Kidney (tissue), 14 donors: Measurements from ENCODE around the gene WFDC2. TPM values are rescaled to one million over a fixed set of nuclear protein-coding genes. Genes with fewer than 3 reads are reported as not detected.

Source experiments
- DNase-seq, 5 donors: peaks; one replicate each; pipeline ENCODE4 v3.0.0-alpha.2; 2013 to 2020
- FAIRE-seq: peaks from 2 replicates; lab custom pipeline; 2012; peaks lifted over from hg19 to GRCh38; lab: Jason Lieb, UNC
- H3K27ac ChIP-seq, 2 donors: one replicate each; pipeline ENCODE4 v1.7.0; 2013; ENCODE audit warnings: low read depth in 2 of 2, low read length in 2 of 2, inconsistent platforms in 1 of 2
- H3K27me3 ChIP-seq: one replicate; pipeline ENCODE4 v1.7.1; 2013; ENCODE audit warnings: low read length, inconsistent platforms; ENCODE audit not compliant: control insufficient read depth, insufficient read depth
- H3K36me3 ChIP-seq, 3 donors: one replicate each; pipeline versions ENCODE4 v1.7.0 to v1.7.1; 2013; ENCODE audit warnings: low read length in 3 of 3, control low read depth in 1 of 3, inconsistent platforms in 1 of 3; ENCODE audit not compliant: insufficient read depth in 3 of 3, control insufficient read depth in 2 of 3
- H3K4me1 ChIP-seq, 3 donors: one replicate each; pipeline versions ENCODE4 v1.7.0 to v1.7.1; 2013; ENCODE audit warnings: low read length in 3 of 3, inconsistent platforms in 1 of 3, low read depth in 1 of 3; ENCODE audit not compliant: control insufficient read depth in 2 of 3, insufficient read depth in 2 of 3
- H3K4me3 ChIP-seq, 3 donors: one replicate each; pipeline versions ENCODE4 v1.7.0 to v1.8.1; 2013; ENCODE audit warnings: low read length in 3 of 3, control low read depth in 1 of 3, inconsistent platforms in 1 of 3
- H3K9ac ChIP-seq, 3 donors: one replicate each; pipeline versions ENCODE4 v1.7.0 to v1.7.1; 2013; ENCODE audit warnings: low read length in 3 of 3, control low read depth in 1 of 3, inconsistent platforms in 1 of 3
- H3K9me3 ChIP-seq, 3 donors: one replicate each; pipeline versions ENCODE4 v1.7.0 to v1.7.1; 2013; ENCODE audit warnings: low read length in 3 of 3, control low read depth in 1 of 3, inconsistent platforms in 1 of 3; ENCODE audit not compliant: control insufficient read depth in 2 of 3, insufficient read depth in 1 of 3
- intact Hi-C: fragments of 100-400 bp; cut with DNase I; formaldehyde crosslinking; loops from one replicate; pipeline ENCODE4 v1.11.1; 2022
- polyA plus RNA-seq: library from polyadenylated mRNA; stranded (reverse); fragments of 350-450 nt; fragmentation: Illumina TruSeq; extraction: RNeasy Lipid Tissue Mini Kit (QIAGEN cat#74804); gene quantifications from one replicate; pipeline ENCODE4 v1.2.3, GENCODE V29; 2014; ENCODE audit warnings: low read depth, low replicate concordance; ENCODE audit not compliant: insufficient read depth
- total RNA-seq: library from RNA; stranded (reverse); fragmentation: NEBNext Ultra II Directional; extraction: Animal tissue kit (Norgen Biotek cat#: 25700); gene quantifications from one replicate; pipeline ENCODE4 v1.2.1, GENCODE V29; 2021
- TF ChIP-seq, protein P1 (sequence below): IDR thresholded peaks from 3 replicates; pipeline ENCODE4 v1.5.1; 2012; ENCODE audit warnings: mild to moderate bottlenecking, moderate library complexity, borderline replicate concordance; ENCODE audit not compliant: insufficient read depth; ENCODE audit errors: extremely low read depth
- donor health status: control.
- donor health status: control.
- donor health status: control.
- donor health status: control.
- donor health status: control.
- donor health status: DM: yes; HTN: yes; CAD: no.
- donor health status: Normal renal cell carcinoma (clear cell type).

The WFDC2 gene
- total and polyA plus RNA-seq, 2 donors from 2014 or later = 1,908 to 2,874 TPM

DNA sequence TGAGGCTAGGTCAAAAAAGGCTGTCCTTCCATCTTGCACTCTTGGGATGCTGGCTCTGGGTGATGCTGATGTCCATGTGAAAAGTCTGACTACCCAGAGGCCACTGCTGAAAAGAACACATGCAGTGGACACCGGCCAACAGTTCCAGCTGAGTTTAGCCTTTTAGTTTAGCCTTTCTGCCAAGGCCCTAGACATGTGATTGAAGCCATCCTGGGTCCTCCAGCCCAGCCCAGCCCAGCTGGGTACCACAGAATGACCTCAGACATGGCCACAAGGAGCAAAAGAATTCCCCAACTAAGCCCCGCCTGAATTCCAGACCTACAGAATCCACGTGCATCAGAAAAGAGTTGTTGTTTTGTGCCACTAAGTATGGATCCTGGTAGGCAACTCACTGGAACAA is 36.2 kb upstream of the WFDC2 start:
- no peak for DNase-seq
- intact Hi-C loops = loop anchor here (10.0 kb wide), 1 partner anchor 59 kb away; the partner anchor contains the start of gene TP53TG5
- Histone ChIP-seq H3K27me3 (no peaks in the 10 kb centered on the region), H3K36me3 (no peaks in the 10 kb centered on the region), H3K4me1 (no peaks in the 10 kb centered on the region), H3K9ac (no peak overlapping the region), H3K9me3 (no peaks in the 10 kb centered on the region), H3K4me3 (no peak overlapping the region), H3K27ac (no peak overlapping the region)
- no peak for FAIRE-seq
- TF ChIP-seq, protein P1, sequence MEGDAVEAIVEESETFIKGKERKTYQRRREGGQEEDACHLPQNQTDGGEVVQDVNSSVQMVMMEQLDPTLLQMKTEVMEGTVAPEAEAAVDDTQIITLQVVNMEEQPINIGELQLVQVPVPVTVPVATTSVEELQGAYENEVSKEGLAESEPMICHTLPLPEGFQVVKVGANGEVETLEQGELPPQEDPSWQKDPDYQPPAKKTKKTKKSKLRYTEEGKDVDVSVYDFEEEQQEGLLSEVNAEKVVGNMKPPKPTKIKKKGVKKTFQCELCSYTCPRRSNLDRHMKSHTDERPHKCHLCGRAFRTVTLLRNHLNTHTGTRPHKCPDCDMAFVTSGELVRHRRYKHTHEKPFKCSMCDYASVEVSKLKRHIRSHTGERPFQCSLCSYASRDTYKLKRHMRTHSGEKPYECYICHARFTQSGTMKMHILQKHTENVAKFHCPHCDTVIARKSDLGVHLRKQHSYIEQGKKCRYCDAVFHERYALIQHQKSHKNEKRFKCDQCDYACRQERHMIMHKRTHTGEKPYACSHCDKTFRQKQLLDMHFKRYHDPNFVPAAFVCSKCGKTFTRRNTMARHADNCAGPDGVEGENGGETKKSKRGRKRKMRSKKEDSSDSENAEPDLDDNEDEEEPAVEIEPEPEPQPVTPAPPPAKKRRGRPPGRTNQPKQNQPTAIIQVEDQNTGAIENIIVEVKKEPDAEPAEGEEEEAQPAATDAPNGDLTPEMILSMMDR = no peak

DNA sequence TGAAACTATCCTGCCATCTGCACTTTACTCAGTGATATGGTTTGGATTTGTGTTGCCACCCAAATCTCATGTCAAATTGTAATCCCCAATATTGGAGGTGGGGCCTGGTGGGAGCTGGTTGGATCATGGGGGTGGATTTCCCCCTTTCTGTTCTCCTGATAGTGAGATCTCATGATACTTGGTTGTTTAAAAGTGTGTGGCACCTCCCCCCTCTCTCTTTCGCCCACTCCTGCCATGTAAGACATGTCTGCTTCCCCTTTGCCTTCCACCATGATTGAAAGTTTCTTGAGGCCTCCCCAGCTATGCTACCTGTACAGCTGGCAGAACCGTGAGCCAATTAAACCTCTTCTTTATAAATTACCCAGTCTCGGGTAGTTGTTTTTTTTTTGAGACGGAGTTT is 35.6 kb upstream of the WFDC2 start:
- DNase-seq (no peak), FAIRE-seq (no peak)
- no peak overlapping the region for H3K4me3 ChIP-seq
- no peaks in the 10 kb centered on the region for H3K36me3 ChIP-seq
- intact Hi-C loops = loop anchor here (10.0 kb wide), 1 partner anchor 59 kb away; the partner anchor contains the start of gene TP53TG5
- no peak overlapping the region for H3K9ac ChIP-seq
- no peak overlapping the region for H3K27ac ChIP-seq
- H3K4me1 ChIP-seq = no peaks in the 10 kb centered on the region
- TF ChIP-seq, protein P1 = no peak
- H3K27me3 ChIP-seq = no peaks in the 10 kb centered on the region
- H3K9me3 ChIP-seq = no peaks in the 10 kb centered on the region

DNA sequence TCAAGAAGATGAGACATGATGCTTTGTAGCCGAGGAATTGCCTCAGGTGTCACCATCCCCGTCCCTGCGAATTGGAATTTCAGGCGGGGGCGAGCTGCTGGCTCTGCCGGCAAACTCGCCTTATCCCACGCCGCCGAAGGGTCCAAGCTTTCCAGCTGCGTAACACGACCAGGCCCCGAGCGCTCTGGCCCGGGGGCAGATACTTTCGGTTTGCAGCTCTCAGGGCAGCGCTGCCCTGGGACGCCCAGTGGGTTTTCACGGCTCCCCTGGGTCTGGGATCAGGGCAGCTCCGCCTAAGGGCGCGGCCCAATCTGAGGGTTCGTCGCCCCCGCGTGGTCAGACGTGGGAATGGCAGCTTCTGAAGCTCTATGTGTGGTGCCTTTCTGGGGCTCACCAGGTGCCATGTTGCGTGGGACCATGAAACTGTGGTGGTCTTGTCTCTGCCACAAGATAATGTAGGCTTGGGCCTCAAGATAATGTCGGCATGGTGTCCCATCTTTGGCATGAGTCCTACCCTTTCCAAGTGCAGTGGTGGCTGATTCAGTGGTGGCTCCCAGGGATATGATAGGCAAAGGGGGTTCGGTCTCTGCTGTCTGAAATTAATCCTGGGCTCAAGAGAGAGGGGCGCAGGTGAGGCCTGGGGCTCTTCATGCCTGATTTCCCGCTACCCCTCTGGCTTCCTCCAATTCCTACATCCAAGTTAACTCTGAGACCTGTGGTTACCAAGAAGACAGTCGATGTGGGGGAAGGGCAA is 32.6 kb upstream of the WFDC2 start:
- Histone ChIP-seq H3K4me3 (peak overlapping the region; percentile 28 to 80 (median 71)), H3K36me3 (no peaks in the 10 kb centered on the region), H3K9me3 (no peaks in the 10 kb centered on the region), H3K27me3 (no peaks in the 10 kb centered on the region), H3K27ac (peak overlapping the region in 1 of 2 donors; percentile 52), H3K9ac (peak overlapping the region; percentile 27 to 85 (median 74)), H3K4me1 (no peaks in the 10 kb centered on the region)
- TF ChIP-seq, protein P1 = peak; percentile 97
- DNase-seq (peak; percentile 85 to 95 (median 89)), FAIRE-seq (no peak)
- intact Hi-C loops = loop anchor here (5.0 to 10.0 kb wide), 2 partner anchors 62 to 115 kb away; partner anchors contain the start of gene TP53TG5
